NB4 (cell line): ENCODE measurements around the gene CARM1.

Experiments used
- DNase-seq: peaks from one replicate; pipeline ENCODE4 v3.0.0; 2010; ENCODE audit warnings: low read depth
- H3K4me3 ChIP-seq: one replicate; pipeline ENCODE4 v1.5.1; 2011; ENCODE audit warnings: mild to moderate bottlenecking, low read depth, low read length, moderate library complexity
- CTCF ChIP-seq: IDR thresholded peaks from one replicate; pipeline ENCODE4 v1.5.1; 2012; ENCODE audit warnings: low read depth, low read length
- MAX ChIP-seq: IDR thresholded peaks from 2 replicates; pipeline ENCODE4 v1.6.1; 2011; ENCODE audit warnings: low read depth, low read length
- MYC ChIP-seq: IDR thresholded peaks from 2 replicates; pipeline ENCODE4 v1.6.1; 2011; ENCODE audit warnings: low read depth, low read length
- POLR2A ChIP-seq: IDR thresholded peaks from 2 replicates; pipeline ENCODE4 v1.6.1; 2011; ENCODE audit warnings: mild to moderate bottlenecking; ENCODE audit not compliant: insufficient read length; ENCODE audit errors: extremely low read depth

CARM1 gene

DNA sequence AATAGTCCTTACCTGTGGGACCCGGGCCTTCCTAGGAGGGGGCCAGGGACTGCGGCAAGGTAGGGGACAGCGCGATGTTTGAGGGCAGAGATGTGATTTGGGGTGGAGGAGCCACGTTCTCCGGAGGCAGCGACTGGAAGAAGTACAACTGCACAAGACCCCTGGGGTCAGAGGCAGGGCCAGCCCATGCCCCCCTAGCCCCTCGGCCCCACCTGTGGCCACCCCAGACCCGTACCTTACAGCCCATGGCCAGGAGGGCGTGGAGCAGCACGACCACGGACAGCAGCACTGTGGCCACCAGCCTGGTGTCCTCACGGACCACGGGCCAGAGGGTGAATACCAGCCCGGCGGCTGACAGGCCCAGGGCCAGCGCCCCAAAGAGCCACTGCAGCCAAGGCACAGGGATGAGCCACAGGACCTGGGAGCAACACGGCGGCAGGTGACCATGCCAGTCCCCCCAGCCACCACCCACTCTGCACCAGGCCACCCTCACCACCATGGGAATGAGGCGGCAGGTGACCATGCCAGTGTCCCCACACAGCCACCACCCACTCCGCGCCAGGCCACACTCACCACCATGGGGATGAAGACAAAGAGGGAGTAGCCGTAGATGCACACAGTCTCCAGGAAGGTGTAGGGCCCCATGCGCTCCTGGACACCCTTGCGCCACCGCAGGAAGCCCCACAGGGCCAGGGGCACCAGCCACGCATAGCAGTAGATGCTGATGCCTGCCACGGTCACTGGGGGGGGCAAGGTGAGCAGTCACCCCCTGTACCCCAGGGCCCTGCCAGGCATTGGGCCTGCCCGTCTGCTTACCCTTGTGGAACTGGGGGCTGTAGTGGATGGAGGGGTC is 52.1 kb downstream of the CARM1 start:
- no peak for TF ChIP-seq MAX
- no peak for TF ChIP-seq POLR2A
- TF ChIP-seq CTCF, result no peak
- no peak for TF ChIP-seq MYC
- no peak overlapping the region for H3K4me3 ChIP-seq
- no peak for DNase-seq

DNA sequence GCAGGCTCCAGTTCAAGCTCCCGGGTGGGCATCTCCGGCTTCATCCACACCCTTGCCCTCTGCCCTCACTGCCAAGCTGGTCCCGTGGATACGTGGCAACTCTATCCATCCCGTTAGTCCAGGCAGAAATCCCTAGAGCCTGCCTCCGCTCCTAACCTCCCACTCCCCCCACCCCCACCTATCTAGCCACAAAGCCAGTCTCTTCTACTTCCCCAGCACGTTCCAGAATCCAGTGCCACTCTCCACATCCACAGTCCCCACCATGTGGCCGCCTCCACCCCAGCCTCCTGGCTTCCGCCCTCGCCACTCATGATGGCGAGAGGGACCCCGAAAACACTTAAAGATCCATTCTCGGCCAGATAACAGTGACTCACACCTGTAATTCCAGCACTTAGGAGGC is 53.2 kb downstream of the CARM1 start:
- no peak for TF ChIP-seq POLR2A
- TF ChIP-seq MAX, result no peak
- TF ChIP-seq CTCF, result no peak
- TF ChIP-seq MYC, result no peak
- no peak for DNase-seq
- no peak overlapping the region for H3K4me3 ChIP-seq

- no peak for TF ChIP-seq MAX
- TF ChIP-seq MYC, result no peak
- no peak for TF ChIP-seq POLR2A
- no peak for TF ChIP-seq CTCF
- H3K4me3 ChIP-seq, result peak overlapping the region; percentile 75
- DNase-seq, result peak; percentile 51
These were observed 56.6 kb downstream of the CARM1 start for GRCh38 chr19:10927730-10928562.

- H3K4me3 ChIP-seq, result peak within 1 kb of the TSS; percentile 75
- peak; percentile 32 for TF ChIP-seq MYC
- peak; percentile 54; the same call in 1 of the 2 replicates for TF ChIP-seq MAX
- no peak for TF ChIP-seq CTCF
- TF ChIP-seq POLR2A, result peak; percentile 44
These were observed 57.4 kb downstream of the CARM1 start, which contains the start of the genes TIMM29 and YIPF2 for GRCh38 chr19:10928563-10929401. Gene TIMM29, plus strand, starts transcription at chr19:10928811. Its CDS starts 12 bp downstream, at chr19:10928823. Gene YIPF2, minus strand, starts transcription at chr19:10928639. Its CDS starts 229 bp downstream, at chr19:10928410.

DNA sequence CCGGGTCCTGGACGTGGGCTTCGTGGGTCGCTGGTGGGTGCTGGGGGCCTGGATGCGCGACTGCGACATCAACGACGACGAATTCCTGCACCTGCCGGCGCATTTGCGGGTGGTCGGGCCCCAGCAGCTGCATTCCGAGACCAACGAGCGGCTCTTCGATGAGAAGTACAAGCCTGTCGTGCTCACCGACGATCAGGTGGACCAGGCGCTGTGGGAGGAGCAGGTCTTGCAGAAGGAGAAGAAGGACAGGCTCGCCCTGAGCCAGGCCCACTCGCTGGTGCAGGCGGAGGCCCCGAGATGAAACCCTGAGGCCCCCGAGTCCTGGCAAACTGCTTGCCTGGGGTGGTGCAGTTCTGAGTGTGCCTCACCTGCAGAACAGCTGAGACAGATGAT is 58.0 kb downstream of the CARM1 start:
- H3K4me3 ChIP-seq, result peak overlapping the region; percentile 75
- peak; percentile 27 for DNase-seq
- TF ChIP-seq MAX (no peak), POLR2A (no peak), CTCF (no peak), MYC (no peak)

More at GRCh38 chr19:10928563-10929401, 57.4 kb downstream of the CARM1 start, which contains the start of the genes TIMM29 and YIPF2:
- DNase-seq, result peak; percentile 96
